Measurements from ENCODE around the gene PNLDC1. TPM values are rescaled to one million over a fixed set of nuclear protein-coding genes. Genes with fewer than 3 reads are reported as not detected.

Gene PNLDC1
- total and polyA plus RNA-seq, 11 donors: 0.04 to 0.67 (median 0.20) TPM; not detected in 6

GRCh38 chr6:159830501-159831372 lies 30.7 kb downstream of the PNLDC1 start:
- TF ChIP-seq POLR2A (IDR thresholded peaks at IDR 0.05): no peak
- TF ChIP-seq, protein P1, sequence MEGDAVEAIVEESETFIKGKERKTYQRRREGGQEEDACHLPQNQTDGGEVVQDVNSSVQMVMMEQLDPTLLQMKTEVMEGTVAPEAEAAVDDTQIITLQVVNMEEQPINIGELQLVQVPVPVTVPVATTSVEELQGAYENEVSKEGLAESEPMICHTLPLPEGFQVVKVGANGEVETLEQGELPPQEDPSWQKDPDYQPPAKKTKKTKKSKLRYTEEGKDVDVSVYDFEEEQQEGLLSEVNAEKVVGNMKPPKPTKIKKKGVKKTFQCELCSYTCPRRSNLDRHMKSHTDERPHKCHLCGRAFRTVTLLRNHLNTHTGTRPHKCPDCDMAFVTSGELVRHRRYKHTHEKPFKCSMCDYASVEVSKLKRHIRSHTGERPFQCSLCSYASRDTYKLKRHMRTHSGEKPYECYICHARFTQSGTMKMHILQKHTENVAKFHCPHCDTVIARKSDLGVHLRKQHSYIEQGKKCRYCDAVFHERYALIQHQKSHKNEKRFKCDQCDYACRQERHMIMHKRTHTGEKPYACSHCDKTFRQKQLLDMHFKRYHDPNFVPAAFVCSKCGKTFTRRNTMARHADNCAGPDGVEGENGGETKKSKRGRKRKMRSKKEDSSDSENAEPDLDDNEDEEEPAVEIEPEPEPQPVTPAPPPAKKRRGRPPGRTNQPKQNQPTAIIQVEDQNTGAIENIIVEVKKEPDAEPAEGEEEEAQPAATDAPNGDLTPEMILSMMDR (IDR thresholded peaks at IDR 0.05): no peak
- Histone ChIP-seq H3K36me3 (no peaks in the 10 kb centered on the region), H3K4me3 (no peak overlapping the region), H3K27me3 (no peaks in the 10 kb centered on the region), H3K4me1 (peaks cover 0 to 16% (median 5%) of the 10 kb centered on the region in 12 donors), H3K27ac (no peak overlapping the region), H3K9me3 (no peaks in the 10 kb centered on the region)
- DNase-seq (no peak), ATAC-seq (no peak)
- 66 to 75% (median 72%) methylated on average over 11 of the region's 11 CpGs for WGBS, 4 donors
- intact Hi-C loops (cut with DNase I): no loop called here

GRCh38 chr6:159831373-159831679 lies 31.2 kb downstream of the PNLDC1 start:
- H3K27me3 ChIP-seq: no peaks in the 10 kb centered on the region
- no peak overlapping the region for H3K27ac ChIP-seq
- no peak for DNase-seq
- 84 to 94% (median 85%) methylated on average over 4 of the region's 4 CpGs for WGBS, 4 donors
- intact Hi-C loops (cut with DNase I): no loop called here
- H3K4me3 ChIP-seq: no peak overlapping the region
- ATAC-seq: no peak
- no peak for TF ChIP-seq POLR2A (IDR thresholded peaks at IDR 0.05)
- TF ChIP-seq, protein P1 (IDR thresholded peaks at IDR 0.05): no peak
- peaks cover 0 to 19% (median 5%) of the 10 kb centered on the region in 12 donors for H3K4me1 ChIP-seq
- H3K36me3 ChIP-seq: no peaks in the 10 kb centered on the region
- H3K9me3 ChIP-seq: no peaks in the 10 kb centered on the region

- no peaks in the 10 kb centered on the region for H3K36me3 ChIP-seq
- ATAC-seq: no peak
- H3K27me3 ChIP-seq: no peaks in the 10 kb centered on the region
- no peaks in the 10 kb centered on the region for H3K9me3 ChIP-seq
- no peak overlapping the region for H3K4me3 ChIP-seq
- peaks cover 0 to 24% (median 5%) of the 10 kb centered on the region in 12 donors for H3K4me1 ChIP-seq
- no peak overlapping the region for H3K27ac ChIP-seq
- intact Hi-C loops (cut with DNase I): no loop called here
- 69 to 76% (median 72%) methylated on average over 4 of the region's 4 CpGs for WGBS, 4 donors
- TF ChIP-seq, protein P1 (IDR thresholded peaks at IDR 0.05): no peak
- TF ChIP-seq POLR2A (IDR thresholded peaks at IDR 0.05): no peak
- no peak for DNase-seq
Observed at GRCh38 chr6:159832946-159833345, 32.9 kb downstream of the PNLDC1 start.

GRCh38 chr6:159833556-159833955 lies 33.5 kb downstream of the PNLDC1 start:
- no peaks in the 10 kb centered on the region for H3K27me3 ChIP-seq
- ATAC-seq: no peak
- H3K27ac ChIP-seq: no peak overlapping the region
- TF ChIP-seq, protein P1 (IDR thresholded peaks at IDR 0.05): peak in 1 of 12 donors; percentile 22
- no peak for TF ChIP-seq POLR2A (IDR thresholded peaks at IDR 0.05)
- intact Hi-C loops (cut with DNase I): no loop called here
- no peaks in the 10 kb centered on the region for H3K36me3 ChIP-seq
- H3K9me3 ChIP-seq: no peaks in the 10 kb centered on the region
- peaks cover 0 to 24% (median 5%) of the 10 kb centered on the region in 12 donors for H3K4me1 ChIP-seq
- 47 to 91% (median 75%) methylated on average over 2 of the region's 2 CpGs for WGBS, 4 donors
- DNase-seq: no peak
- no peak overlapping the region for H3K4me3 ChIP-seq

All from heart left ventricle (tissue), 16 donors.